B cell (primary cell): ENCODE measurements around the gene TMED9. TPM values are rescaled to one million over a fixed set of nuclear protein-coding genes. Genes with fewer than 3 reads are reported as not detected.

ENCODE experiments used
- ATAC-seq: fragments of 200-7000 bp; cut with Tn5 transposase; one replicate; pipeline ENCODE4 v1.10.0; 2021; ENCODE audit warnings: low read depth, mild to moderate bottlenecking, moderate number of reproducible peaks, moderate library complexity
- CTCF ChIA-PET: fragments of 350-600 bp; sonication (Branson Sonifier 250); formaldehyde crosslinking; loops from one replicate; lab custom pipeline; 2021; ENCODE audit warnings: antibody characterized with exemption, inconsistent platforms; lab: Charles Lee
- POLR2A ChIA-PET: fragments of 350-600 bp; sonication (Branson Sonifier 250); formaldehyde crosslinking; loops from one replicate; lab custom pipeline; 2021; ENCODE audit warnings: antibody characterized with exemption; lab: Charles Lee
- DNase-seq: peaks from one replicate; pipeline ENCODE4 v3.0.0; 2013
- H2AFZ ChIP-seq: 2 replicates; pipeline ENCODE4 v1.6.1; 2012; ENCODE audit warnings: mild to moderate bottlenecking, low read depth, low read length; ENCODE audit not compliant: insufficient read depth, poor library complexity, severe bottlenecking
- H3K27ac ChIP-seq, 2 donors: 1 replicate in 1 of 2; 2 replicates in 1 of 2; pipeline ENCODE4 v1.5.1; 2012 to 2013; ENCODE audit warnings: low read length in 2 of 2, mild to moderate bottlenecking in 2 of 2, moderate library complexity in 1 of 2
- H3K27me3 ChIP-seq, 4 experiments: fragments of 200-600 bp in 1 of 4; sonication (generic) in 1 of 4; replicated peaks in 1 of 4; 1 replicate in 2 of 4; 2 replicates in 2 of 4; pipeline versions ENCODE4 v1.6.1 to v1.7.0; 2013 to 2016; ENCODE audit warnings: low read length in 3 of 4, mild to moderate bottlenecking in 2 of 4, mixed read lengths in 1 of 4, moderate library complexity in 1 of 4; ENCODE audit not compliant: insufficient read depth in 4 of 4, control insufficient read depth in 3 of 4; ENCODE audit errors: control extremely low read depth in 1 of 4
- H3K36me3 ChIP-seq, 2 experiments: replicated peaks in 1 of 2; 1 replicate in 1 of 2; 2 replicates in 1 of 2; pipeline versions ENCODE4 v1.6.1 to v1.7.1; 2013; ENCODE audit warnings: low read length in 1 of 2; ENCODE audit not compliant: insufficient read depth in 2 of 2, control insufficient read depth in 1 of 2; ENCODE audit errors: control extremely low read depth in 1 of 2, extremely low read depth in 1 of 2
- H3K4me1 ChIP-seq, 2 donors: fragments of 200-600 bp in 1 of 2; sonication (generic) in 1 of 2; 1 replicate in 1 of 2; 2 replicates in 1 of 2; pipeline versions ENCODE4 v1.5.1 to v1.6.1; 2013 to 2017; ENCODE audit warnings: low read length in 2 of 2; ENCODE audit not compliant: control insufficient read depth in 2 of 2, insufficient read depth in 2 of 2
- H3K4me2 ChIP-seq: replicated peaks from 2 replicates; pipeline ENCODE3; 2012; ENCODE audit warnings: mild to moderate bottlenecking, low read depth, low read length; ENCODE audit not compliant: poor library complexity, severe bottlenecking
- H3K4me3 ChIP-seq, 5 experiments: fragments of 200-600 bp in 1 of 5; sonication (generic) in 1 of 5; 1 replicate in 3 of 5; 2 replicates in 2 of 5; pipeline versions ENCODE4 v1.5.1 to v1.7.0; 2011 to 2016; ENCODE audit warnings: low read length in 4 of 5, mild to moderate bottlenecking in 4 of 5, low read depth in 2 of 5, control low read depth in 1 of 5, moderate library complexity in 1 of 5; ENCODE audit not compliant: insufficient read depth in 1 of 5; ENCODE audit errors: control extremely low read depth in 1 of 5, extremely low read depth in 1 of 5
- H3K79me2 ChIP-seq: fragments of 200-600 bp; sonication (generic); one replicate; pipeline ENCODE4 v1.6.0; 2016; ENCODE audit warnings: low read length; ENCODE audit not compliant: control insufficient read depth, insufficient read depth
- H3K9ac ChIP-seq: fragments of 200-600 bp; sonication (generic); 2 replicates; pipeline ENCODE4 v1.6.1; 2017; ENCODE audit warnings: mild to moderate bottlenecking, low read length, moderate library complexity
- H3K9me3 ChIP-seq, 3 donors: one replicate each; pipeline versions ENCODE4 v1.6.1 to v1.7.1; 2013; ENCODE audit warnings: low read length in 2 of 3; ENCODE audit not compliant: control insufficient read depth in 2 of 3, insufficient read depth in 1 of 3; ENCODE audit errors: control extremely low read depth in 1 of 3
- H4K20me1 ChIP-seq: 2 replicates; pipeline ENCODE4 v1.6.0; 2012; ENCODE audit warnings: mild to moderate bottlenecking, low read length; ENCODE audit not compliant: insufficient read depth, control insufficient read depth, poor library complexity, severe bottlenecking
- H3K27ac Mint-ChIP-seq: one replicate; pipeline ENCODE4 v1.8.0; 2021; ENCODE audit warnings: mixed read lengths
- H3K27me3 Mint-ChIP-seq: one replicate; pipeline ENCODE4 v1.8.0; 2021; ENCODE audit warnings: mixed read lengths
- H3K4me1 Mint-ChIP-seq: one replicate; pipeline ENCODE4 v1.8.0; 2021; ENCODE audit warnings: mixed read lengths
- H3K4me3 Mint-ChIP-seq: one replicate; pipeline ENCODE4 v1.8.0; 2021; ENCODE audit warnings: mixed read lengths
- H3K9me3 Mint-ChIP-seq: one replicate; pipeline ENCODE4 v1.8.0; 2022; ENCODE audit warnings: mixed read lengths; ENCODE audit not compliant: insufficient read depth
- EZH2 ChIP-seq: IDR thresholded peaks from 2 replicates; pipeline ENCODE4 v1.6.1; 2012; ENCODE audit warnings: borderline replicate concordance, low read depth, mild to moderate bottlenecking, moderate library complexity, low read length; ENCODE audit not compliant: insufficient read depth, poor library complexity, severe bottlenecking
- WGBS: methylation state at CpG from one replicate; pipeline ENCODE4 v1.1.5; 2013; ENCODE audit warnings: missing lambda C conversion rate; ENCODE audit not compliant: insufficient coverage; 5-methylcytosine and 5-hydroxymethylcytosine counted together
- intact Hi-C: fragments of 100-400 bp; cut with micrococcal nuclease; formaldehyde crosslinking; loops from one replicate; pipeline ENCODE4 v1.10.0; 2022
- polyA plus RNA-seq: library from polyadenylated mRNA; depleted of rRNA; stranded (reverse); fragments of >200 nt; gene quantifications from 2 replicates; pipeline ENCODE4 v1.2.3, GENCODE V29; 2012
- total RNA-seq, 2 donors: library from RNA; stranded (reverse); fragments of 120-200 nt in 1 of 2; gene quantifications; 1 replicate in 1 of 2; 2 replicates in 1 of 2; pipeline versions ENCODE4 v1.2.3 to v1.2.4, GENCODE V29; 2013 to 2022
- TF ChIP-seq, protein P1 (sequence below): fragments of 200-600 bp; IDR thresholded peaks from one replicate; pipeline ENCODE4 v1.8.0; 2022; ENCODE audit warnings: antibody characterized with exemption, mild to moderate bottlenecking

The TMED9 gene
- total and polyA plus RNA-seq, 2 donors (not counting 1 experiment from before 2014, with no cell fraction given), result 54.7 to 67.6 TPM

DNA sequence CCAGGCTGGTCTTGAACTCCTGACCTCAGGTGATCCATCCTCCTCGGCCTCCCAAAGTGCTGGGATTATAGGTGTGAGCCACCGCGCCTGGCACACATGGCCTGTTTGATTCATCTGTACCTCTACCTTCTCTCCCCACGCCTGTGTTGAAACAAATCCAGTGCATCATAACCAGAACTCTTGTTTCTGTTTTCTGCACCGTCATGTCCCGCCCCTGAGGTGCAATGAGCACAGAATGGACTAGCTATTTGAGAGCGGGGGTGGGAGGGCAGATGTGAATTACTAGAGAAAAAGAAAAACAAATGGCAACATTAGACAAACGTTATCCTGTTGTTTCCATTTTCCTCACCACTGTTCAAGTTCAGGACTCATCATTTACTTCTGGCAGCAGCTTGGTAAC is 27.0 kb upstream of the TMED9 start:
- H3K4me3 ChIP-seq, result no peak overlapping the region
- no peak overlapping the region for H2AFZ ChIP-seq
- H3K27me3 ChIP-seq, result peaks cover 0 to 9% (median 0%) of the 10 kb centered on the region in 4 experiments
- no peak overlapping the region for H3K4me3 Mint-ChIP-seq
- H3K4me1 ChIP-seq, result no peaks in the 10 kb centered on the region
- WGBS, result no CpG with 5 or more reads among the region's 8 CpGs
- no peak overlapping the region for H3K27ac Mint-ChIP-seq
- H3K9me3 ChIP-seq, result peaks cover 0 to 4% (median 0%) of the 10 kb centered on the region in 3 donors
- DNase-seq (no peak), ATAC-seq (no peak)
- intact Hi-C loops, result no loop called here
- ChIA-PET POLR2A (no interaction called here), CTCF (interaction anchor here (1.1 kb wide), 1 partner anchor 11 kb away, joined by 3 read pairs; no protein-coding TSS in a partner anchor)
- H3K27me3 Mint-ChIP-seq, result peaks cover 20% of the 10 kb centered on the region
- TF ChIP-seq, protein P1, sequence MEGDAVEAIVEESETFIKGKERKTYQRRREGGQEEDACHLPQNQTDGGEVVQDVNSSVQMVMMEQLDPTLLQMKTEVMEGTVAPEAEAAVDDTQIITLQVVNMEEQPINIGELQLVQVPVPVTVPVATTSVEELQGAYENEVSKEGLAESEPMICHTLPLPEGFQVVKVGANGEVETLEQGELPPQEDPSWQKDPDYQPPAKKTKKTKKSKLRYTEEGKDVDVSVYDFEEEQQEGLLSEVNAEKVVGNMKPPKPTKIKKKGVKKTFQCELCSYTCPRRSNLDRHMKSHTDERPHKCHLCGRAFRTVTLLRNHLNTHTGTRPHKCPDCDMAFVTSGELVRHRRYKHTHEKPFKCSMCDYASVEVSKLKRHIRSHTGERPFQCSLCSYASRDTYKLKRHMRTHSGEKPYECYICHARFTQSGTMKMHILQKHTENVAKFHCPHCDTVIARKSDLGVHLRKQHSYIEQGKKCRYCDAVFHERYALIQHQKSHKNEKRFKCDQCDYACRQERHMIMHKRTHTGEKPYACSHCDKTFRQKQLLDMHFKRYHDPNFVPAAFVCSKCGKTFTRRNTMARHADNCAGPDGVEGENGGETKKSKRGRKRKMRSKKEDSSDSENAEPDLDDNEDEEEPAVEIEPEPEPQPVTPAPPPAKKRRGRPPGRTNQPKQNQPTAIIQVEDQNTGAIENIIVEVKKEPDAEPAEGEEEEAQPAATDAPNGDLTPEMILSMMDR, result no peak
- TF ChIP-seq EZH2, result no peak
- no peaks in the 10 kb centered on the region for H3K4me1 Mint-ChIP-seq
- H3K4me2 ChIP-seq, result no peak overlapping the region
- H3K36me3 ChIP-seq, result no peaks in the 10 kb centered on the region
- no peaks in the 10 kb centered on the region for H4K20me1 ChIP-seq
- H3K9me3 Mint-ChIP-seq, result no peaks in the 10 kb centered on the region
- no peaks in the 10 kb centered on the region for H3K79me2 ChIP-seq
- H3K27ac ChIP-seq, result no peak overlapping the region
- no peak overlapping the region for H3K9ac ChIP-seq

DNA sequence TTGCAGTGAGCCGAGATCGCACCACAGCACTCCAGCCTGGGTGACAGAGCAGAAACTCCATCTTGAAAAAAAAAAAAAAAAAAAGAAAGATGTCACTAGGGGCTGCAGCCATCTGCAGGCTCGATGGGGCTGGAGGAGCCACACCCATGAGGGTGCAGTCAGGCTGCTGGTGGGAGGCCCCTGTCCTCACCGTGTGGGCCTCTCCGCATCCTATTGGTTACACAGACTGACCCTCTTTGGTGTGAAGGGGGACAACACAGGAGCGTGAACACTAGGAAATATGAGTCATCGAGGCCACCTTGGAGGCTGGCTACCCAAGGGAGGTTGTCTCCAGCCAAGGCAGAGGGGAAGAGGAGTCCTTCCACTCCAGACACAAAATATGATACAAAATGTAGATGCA is 23.7 kb upstream of the TMED9 start:
- H3K9me3 ChIP-seq, result peaks cover 0 to 2% (median 0%) of the 10 kb centered on the region in 3 donors
- Mint-ChIP-seq H3K4me1 (no peaks in the 10 kb centered on the region), H3K27me3 (peaks cover 20% of the 10 kb centered on the region), H3K9me3 (no peaks in the 10 kb centered on the region), H3K4me3 (no peak overlapping the region), H3K27ac (no peak overlapping the region)
- H4K20me1 ChIP-seq, result no peaks in the 10 kb centered on the region
- TF ChIP-seq EZH2, result no peak
- no peaks in the 10 kb centered on the region for H3K4me1 ChIP-seq
- ATAC-seq, result no peak
- no peaks in the 10 kb centered on the region for H3K36me3 ChIP-seq
- 88% methylated on average over 5 of the region's 7 CpGs for WGBS
- no peak overlapping the region for H3K27ac ChIP-seq
- no peak overlapping the region for H3K4me3 ChIP-seq
- ChIA-PET CTCF (no interaction called here), POLR2A (no interaction called here)
- no peak overlapping the region for H3K9ac ChIP-seq
- no peak overlapping the region for H2AFZ ChIP-seq
- intact Hi-C loops, result no loop called here
- DNase-seq, result no peak
- no peak overlapping the region for H3K4me2 ChIP-seq
- H3K79me2 ChIP-seq, result no peaks in the 10 kb centered on the region
- H3K27me3 ChIP-seq, result peaks cover 0 to 9% (median 0%) of the 10 kb centered on the region in 4 experiments
